ENCODE results near the gene QPCT.

DNA sequence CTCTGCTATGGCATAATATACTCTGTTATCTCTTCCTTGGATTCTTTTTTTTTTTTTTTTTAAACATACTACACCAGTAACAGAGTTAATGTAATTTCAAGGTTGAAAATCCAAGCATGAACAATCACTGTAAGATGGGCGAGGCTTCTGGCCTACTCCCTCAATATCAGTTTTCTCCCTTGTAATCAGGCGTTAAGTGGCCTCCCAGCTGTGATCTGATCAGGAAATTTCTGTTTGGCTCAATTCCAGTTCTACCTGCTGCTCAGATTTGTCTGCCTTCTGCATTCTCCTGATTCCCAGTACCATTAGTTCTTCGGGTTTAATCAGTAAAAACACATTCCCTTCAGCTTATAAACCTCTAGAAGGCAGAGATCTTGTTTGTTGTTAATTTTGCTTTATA is 38.4 kb upstream of the QPCT start:
- TF ChIP-seq, protein P1, sequence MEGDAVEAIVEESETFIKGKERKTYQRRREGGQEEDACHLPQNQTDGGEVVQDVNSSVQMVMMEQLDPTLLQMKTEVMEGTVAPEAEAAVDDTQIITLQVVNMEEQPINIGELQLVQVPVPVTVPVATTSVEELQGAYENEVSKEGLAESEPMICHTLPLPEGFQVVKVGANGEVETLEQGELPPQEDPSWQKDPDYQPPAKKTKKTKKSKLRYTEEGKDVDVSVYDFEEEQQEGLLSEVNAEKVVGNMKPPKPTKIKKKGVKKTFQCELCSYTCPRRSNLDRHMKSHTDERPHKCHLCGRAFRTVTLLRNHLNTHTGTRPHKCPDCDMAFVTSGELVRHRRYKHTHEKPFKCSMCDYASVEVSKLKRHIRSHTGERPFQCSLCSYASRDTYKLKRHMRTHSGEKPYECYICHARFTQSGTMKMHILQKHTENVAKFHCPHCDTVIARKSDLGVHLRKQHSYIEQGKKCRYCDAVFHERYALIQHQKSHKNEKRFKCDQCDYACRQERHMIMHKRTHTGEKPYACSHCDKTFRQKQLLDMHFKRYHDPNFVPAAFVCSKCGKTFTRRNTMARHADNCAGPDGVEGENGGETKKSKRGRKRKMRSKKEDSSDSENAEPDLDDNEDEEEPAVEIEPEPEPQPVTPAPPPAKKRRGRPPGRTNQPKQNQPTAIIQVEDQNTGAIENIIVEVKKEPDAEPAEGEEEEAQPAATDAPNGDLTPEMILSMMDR (IDR thresholded peaks at IDR 0.05; ENCODE audit: low read depth, low read length, poor library complexity, severe bottlenecking): no peak
- no peak for TF ChIP-seq EZH2phosphoT487 (IDR thresholded peaks at IDR 0.05; ENCODE audit: borderline replicate concordance, low read length)
